Uterus (tissue), 4 donors: ENCODE measurements around the gene CSNK2A2. TPM values are rescaled to one million over a fixed set of nuclear protein-coding genes. Genes with fewer than 3 reads are reported as not detected.

Source experiments
- DNase-seq, 2 donors: peaks; one replicate each; pipeline ENCODE4 v3.0.0-alpha.2; 2019 to 2020
- H3K27ac ChIP-seq, 2 donors: fragments of 200-600 bp; sonication (generic); 1 replicate in 1 of 2; 2 replicates in 1 of 2; pipeline ENCODE4 v1.5.1; 2016 to 2018
- H3K27me3 ChIP-seq, 2 donors: fragments of 200-600 bp; sonication (generic); one replicate each; pipeline ENCODE4 v1.5.1; 2018 to 2019; ENCODE audit warnings: control low read depth in 1 of 2
- H3K36me3 ChIP-seq, 2 donors: fragments of 200-600 bp; sonication (generic); one replicate each; pipeline ENCODE4 v1.5.1; 2019; ENCODE audit warnings: control low read depth in 1 of 2
- H3K4me1 ChIP-seq, 2 donors: fragments of 200-600 bp; sonication (generic); one replicate each; pipeline ENCODE4 v1.5.1; 2018 to 2019; ENCODE audit warnings: control low read depth in 1 of 2
- H3K4me3 ChIP-seq, 2 donors: fragments of 200-600 bp; sonication (generic); 1 replicate in 1 of 2; 2 replicates in 1 of 2; pipeline ENCODE4 v1.5.1; 2018 to 2019; ENCODE audit warnings: mild to moderate bottlenecking in 1 of 2
- H3K9me3 ChIP-seq, 2 donors: fragments of 200-600 bp; sonication (generic); one replicate each; pipeline ENCODE4 v1.5.1; 2019; ENCODE audit warnings: control low read depth in 1 of 2
- CTCF ChIP-seq, 4 experiments: fragments of 200-600 bp in 2 of 4; fragments of 450-650 bp in 2 of 4; sonication (generic) in 2 of 4; IDR thresholded peaks; one replicate each; pipeline ENCODE4 v1.5.1; 2016 to 2019; ENCODE audit warnings: antibody characterized with exemption in 4 of 4, mild to moderate bottlenecking in 2 of 4, moderate library complexity in 1 of 4
- POLR2A ChIP-seq, 2 donors: fragments of 450-650 bp; IDR thresholded peaks; one replicate each; pipeline ENCODE4 v1.6.1; 2016; ENCODE audit warnings: antibody characterized with exemption in 2 of 2, mild to moderate bottlenecking in 1 of 2, moderate library complexity in 1 of 2
- intact Hi-C: fragments of 100-400 bp; cut with DNase I; formaldehyde crosslinking; loops from one replicate; pipeline ENCODE4 v1.15.1; 2023; ENCODE audit warnings: low total_unique reads
- total RNA-seq, 4 donors: library from RNA; depleted of rRNA in 3 of 4; stranded (reverse); fragments of >200 nt in 3 of 4; gene quantifications; one replicate each; pipeline versions ENCODE4 v1.1.0 to v1.2.4, GENCODE V29; 2014 to 2023
- donor health status: DM: yes; HTN: yes; CAD: no.

Gene CSNK2A2
- total RNA-seq, 4 donors from 2014 or later, result 28.1 to 62.5 (median 45.9) TPM

GRCh38 chr16:58177353-58177710 lies 20.6 kb downstream of the CSNK2A2 start:
- H3K27me3 ChIP-seq, result no peaks in the 10 kb centered on the region
- intact Hi-C loops, result no loop called here
- no peak overlapping the region for H3K4me3 ChIP-seq
- H3K27ac ChIP-seq, result no peak overlapping the region
- no peak for DNase-seq
- no peaks in the 10 kb centered on the region for H3K9me3 ChIP-seq
- no peaks in the 10 kb centered on the region for H3K4me1 ChIP-seq
- no peak for TF ChIP-seq POLR2A (IDR thresholded peaks at IDR 0.05)
- TF ChIP-seq CTCF (IDR thresholded peaks at IDR 0.05), result no peak
- H3K36me3 ChIP-seq, result no peaks in the 10 kb centered on the region

- H3K27ac ChIP-seq, result no peak overlapping the region
- no peak for DNase-seq
- no peak overlapping the region for H3K4me3 ChIP-seq
- no peaks in the 10 kb centered on the region for H3K4me1 ChIP-seq
- no peaks in the 10 kb centered on the region for H3K9me3 ChIP-seq
- no peaks in the 10 kb centered on the region for H3K36me3 ChIP-seq
- no peaks in the 10 kb centered on the region for H3K27me3 ChIP-seq
- TF ChIP-seq POLR2A (IDR thresholded peaks at IDR 0.05) (no peak), CTCF (IDR thresholded peaks at IDR 0.05) (no peak)
- intact Hi-C loops, result no loop called here
These were observed 21.1 kb downstream of the CSNK2A2 start for GRCh38 chr16:58176608-58177352.

GRCh38 chr16:58170223-58170622 lies 27.7 kb downstream of the CSNK2A2 start:
- no peak for TF ChIP-seq CTCF (IDR thresholded peaks at IDR 0.05)
- no peak for TF ChIP-seq POLR2A (IDR thresholded peaks at IDR 0.05)
- H3K36me3 ChIP-seq, result no peaks in the 10 kb centered on the region
- intact Hi-C loops, result no loop called here
- no peak overlapping the region for H3K4me3 ChIP-seq
- no peaks in the 10 kb centered on the region for H3K27me3 ChIP-seq
- H3K4me1 ChIP-seq, result no peaks in the 10 kb centered on the region
- DNase-seq, result no peak
- no peak overlapping the region for H3K27ac ChIP-seq
- H3K9me3 ChIP-seq, result no peaks in the 10 kb centered on the region

- Histone ChIP-seq H3K4me1 (no peaks in the 10 kb centered on the region), H3K36me3 (no peaks in the 10 kb centered on the region), H3K9me3 (no peaks in the 10 kb centered on the region), H3K27me3 (no peaks in the 10 kb centered on the region), H3K4me3 (no peak overlapping the region), H3K27ac (no peak overlapping the region)
- TF ChIP-seq CTCF (IDR thresholded peaks at IDR 0.05) (no peak), POLR2A (IDR thresholded peaks at IDR 0.05) (no peak)
- intact Hi-C loops, result no loop called here
- no peak for DNase-seq
These were observed 37.1 kb downstream of the CSNK2A2 start for GRCh38 chr16:58160855-58161254.

GRCh38 chr16:58158725-58159124 lies 39.2 kb downstream of the CSNK2A2 start:
- no peaks in the 10 kb centered on the region for H3K36me3 ChIP-seq
- DNase-seq, result no peak
- H3K27me3 ChIP-seq, result no peaks in the 10 kb centered on the region
- intact Hi-C loops, result no loop called here
- no peaks in the 10 kb centered on the region for H3K4me1 ChIP-seq
- H3K4me3 ChIP-seq, result no peak overlapping the region
- H3K9me3 ChIP-seq, result no peaks in the 10 kb centered on the region
- no peak for TF ChIP-seq POLR2A (IDR thresholded peaks at IDR 0.05)
- no peak overlapping the region for H3K27ac ChIP-seq
